Thoracic aorta (tissue), 2 donors: ENCODE data around the gene UGDH. TPM values are rescaled to one million over a fixed set of nuclear protein-coding genes. Genes with fewer than 3 reads are reported as not detected.
"Not testable (repeated sequence)": the region's sequence is repeated elsewhere in the genome, so short reads cannot be mapped to it uniquely, and the experiment has no call there.

Experiments
- ATAC-seq: fragments of 150-250 bp; one replicate; pipeline ENCODE4 v1.8.0; 2017; ENCODE audit warnings: low read depth; ENCODE audit not compliant: insufficient number of reproducible peaks, low FRiP score
- DNase-seq: peaks from one replicate; pipeline ENCODE4 v3.0.0-alpha.2; 2020; ENCODE audit warnings: low spot score
- H3K27ac ChIP-seq, 2 donors: fragments of 200-600 bp; sonication (generic); 1 replicate in 1 of 2; 2 replicates in 1 of 2; pipeline ENCODE4 v1.5.1; 2016; ENCODE audit warnings: mild to moderate bottlenecking in 2 of 2, moderate library complexity in 2 of 2
- H3K27me3 ChIP-seq: fragments of 200-600 bp; sonication (generic); replicated peaks from 2 replicates; pipeline ENCODE4 v1.6.0; 2016; ENCODE audit warnings: mild to moderate bottlenecking; ENCODE audit not compliant: insufficient read depth
- H3K36me3 ChIP-seq: fragments of 200-600 bp; sonication (generic); one replicate; pipeline ENCODE4 v1.5.1; 2016
- H3K4me1 ChIP-seq, 2 donors: fragments of 200-600 bp; sonication (generic); 1 replicate in 1 of 2; 2 replicates in 1 of 2; pipeline versions ENCODE4 v1.5.1 to v1.6.0; 2016; ENCODE audit warnings: low read depth in 2 of 2, mild to moderate bottlenecking in 1 of 2; ENCODE audit not compliant: control insufficient read depth in 1 of 2
- H3K4me3 ChIP-seq: fragments of 200-600 bp; sonication (generic); 2 replicates; pipeline ENCODE4 v1.5.1; 2016; ENCODE audit warnings: mild to moderate bottlenecking
- H3K9me3 ChIP-seq: fragments of 200-600 bp; sonication (generic); 2 replicates; pipeline ENCODE4 v1.5.1; 2016
- total RNA-seq, 2 donors: library from RNA; depleted of rRNA; stranded (reverse); fragments of >200 nt; gene quantifications; one replicate each; pipeline versions ENCODE4 v1.1.0 to v1.2.3, GENCODE V29; 2016
- TF ChIP-seq, protein P1 (sequence below): fragments of 200-600 bp; sonication (generic); IDR thresholded peaks from one replicate; pipeline ENCODE4 v1.5.1; 2019; ENCODE audit warnings: antibody characterized with exemption

The UGDH gene
- total RNA-seq, 2 donors from 2014 or later, result 103 to 736 TPM

DNA sequence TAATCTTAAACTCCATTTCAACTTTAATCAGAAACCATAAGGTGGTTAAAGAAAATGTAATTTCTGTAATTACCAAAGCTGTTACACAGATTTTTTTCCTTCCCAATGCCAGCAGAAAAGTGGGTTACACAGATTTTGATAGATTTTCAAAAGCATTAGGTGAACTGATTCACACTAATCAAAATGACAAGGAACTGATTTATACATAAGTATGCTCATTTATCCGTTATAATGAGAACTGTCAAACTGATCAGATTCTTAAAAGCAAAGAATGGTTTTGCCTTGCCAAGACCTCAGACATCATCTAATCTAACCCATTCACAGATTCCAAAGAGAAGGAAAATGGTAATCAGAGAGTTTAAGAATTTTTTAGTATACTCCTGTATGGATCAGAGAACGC lies 5.2 kb downstream of the UGDH start:
- Histone ChIP-seq H3K27me3 (no peaks in the 10 kb centered on the region), H3K4me1 (peaks cover 15 to 34% of the 10 kb centered on the region in 2 donors), H3K9me3 (no peaks in the 10 kb centered on the region), H3K27ac (peak overlapping the region in 1 of 2 donors; percentile 12), H3K36me3 (peaks cover 16% of the 10 kb centered on the region), H3K4me3 (peak overlapping the region; percentile 25)
- TF ChIP-seq, protein P1, sequence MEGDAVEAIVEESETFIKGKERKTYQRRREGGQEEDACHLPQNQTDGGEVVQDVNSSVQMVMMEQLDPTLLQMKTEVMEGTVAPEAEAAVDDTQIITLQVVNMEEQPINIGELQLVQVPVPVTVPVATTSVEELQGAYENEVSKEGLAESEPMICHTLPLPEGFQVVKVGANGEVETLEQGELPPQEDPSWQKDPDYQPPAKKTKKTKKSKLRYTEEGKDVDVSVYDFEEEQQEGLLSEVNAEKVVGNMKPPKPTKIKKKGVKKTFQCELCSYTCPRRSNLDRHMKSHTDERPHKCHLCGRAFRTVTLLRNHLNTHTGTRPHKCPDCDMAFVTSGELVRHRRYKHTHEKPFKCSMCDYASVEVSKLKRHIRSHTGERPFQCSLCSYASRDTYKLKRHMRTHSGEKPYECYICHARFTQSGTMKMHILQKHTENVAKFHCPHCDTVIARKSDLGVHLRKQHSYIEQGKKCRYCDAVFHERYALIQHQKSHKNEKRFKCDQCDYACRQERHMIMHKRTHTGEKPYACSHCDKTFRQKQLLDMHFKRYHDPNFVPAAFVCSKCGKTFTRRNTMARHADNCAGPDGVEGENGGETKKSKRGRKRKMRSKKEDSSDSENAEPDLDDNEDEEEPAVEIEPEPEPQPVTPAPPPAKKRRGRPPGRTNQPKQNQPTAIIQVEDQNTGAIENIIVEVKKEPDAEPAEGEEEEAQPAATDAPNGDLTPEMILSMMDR, result no peak
- DNase-seq, result no peak
- no peak for ATAC-seq

DNA sequence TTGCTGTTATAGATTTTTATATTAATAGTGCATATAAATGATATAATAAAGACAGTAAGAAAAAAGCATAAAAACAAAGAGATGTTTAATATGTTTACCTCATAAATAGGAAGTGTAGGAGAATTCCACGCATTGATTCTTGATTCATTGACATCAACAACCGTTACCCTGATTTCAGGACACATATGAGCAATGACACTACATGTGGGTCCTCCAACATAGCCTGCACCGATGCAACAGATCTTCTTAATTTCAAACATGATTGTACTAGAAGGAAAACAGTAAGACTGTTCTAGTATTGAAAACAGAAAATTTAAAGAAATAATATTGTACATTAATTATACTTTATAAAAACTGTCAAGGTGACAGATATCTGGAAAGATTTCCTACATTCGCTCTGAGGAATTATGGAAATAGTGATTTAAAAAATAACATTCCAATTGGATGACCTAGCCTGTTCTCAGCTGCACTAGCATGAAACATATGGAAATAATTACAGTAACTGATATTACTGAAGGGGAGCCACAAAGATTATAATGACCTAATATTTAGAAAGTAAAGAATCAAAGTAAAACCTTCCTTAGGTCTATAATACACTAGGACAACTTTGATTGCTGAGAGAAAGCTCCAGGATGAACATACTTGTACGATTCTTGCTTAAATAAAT lies 5.9 kb downstream of the UGDH start:
- peaks cover 16% of the 10 kb centered on the region for H3K36me3 ChIP-seq
- DNase-seq, result no peak
- H3K4me3 ChIP-seq, result peak overlapping the region; percentile 25
- H3K27ac ChIP-seq, result peak overlapping the region in 1 of 2 donors; percentile 12
- ATAC-seq, result no peak
- TF ChIP-seq, protein P1, result no peak
- peaks cover 15 to 33% of the 10 kb centered on the region in 2 donors for H3K4me1 ChIP-seq
- no peaks in the 10 kb centered on the region for H3K27me3 ChIP-seq
- no peaks in the 10 kb centered on the region for H3K9me3 ChIP-seq

DNA sequence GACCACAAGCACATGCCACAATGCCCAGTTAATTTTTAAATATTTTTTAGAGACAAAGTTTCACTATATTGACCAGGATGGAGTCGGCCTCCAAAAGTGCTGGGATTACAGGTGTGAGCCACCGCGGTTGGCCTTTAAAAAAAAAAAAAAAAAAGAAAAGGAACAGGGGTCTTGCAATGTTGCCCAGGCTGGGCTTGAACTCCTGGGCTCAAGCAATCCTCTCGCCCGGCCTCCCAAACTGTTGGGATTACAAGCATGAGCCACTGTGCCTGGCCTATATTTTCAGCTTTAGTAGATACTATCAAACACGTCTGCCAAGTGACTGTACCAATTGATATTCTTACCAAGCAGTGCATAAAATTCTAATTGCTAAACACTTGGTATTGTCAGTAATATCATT lies 8.8 kb downstream of the UGDH start:
- Histone ChIP-seq H3K9me3 (no peaks in the 10 kb centered on the region), H3K4me3 (no peak overlapping the region), H3K4me1 (peaks cover 12 to 15% of the 10 kb centered on the region in 2 donors), H3K27me3 (no peaks in the 10 kb centered on the region), H3K27ac (no peak overlapping the region), H3K36me3 (peaks cover 18% of the 10 kb centered on the region)
- ATAC-seq (no peak), DNase-seq (no peak)
- TF ChIP-seq, protein P1, result no peak

DNA sequence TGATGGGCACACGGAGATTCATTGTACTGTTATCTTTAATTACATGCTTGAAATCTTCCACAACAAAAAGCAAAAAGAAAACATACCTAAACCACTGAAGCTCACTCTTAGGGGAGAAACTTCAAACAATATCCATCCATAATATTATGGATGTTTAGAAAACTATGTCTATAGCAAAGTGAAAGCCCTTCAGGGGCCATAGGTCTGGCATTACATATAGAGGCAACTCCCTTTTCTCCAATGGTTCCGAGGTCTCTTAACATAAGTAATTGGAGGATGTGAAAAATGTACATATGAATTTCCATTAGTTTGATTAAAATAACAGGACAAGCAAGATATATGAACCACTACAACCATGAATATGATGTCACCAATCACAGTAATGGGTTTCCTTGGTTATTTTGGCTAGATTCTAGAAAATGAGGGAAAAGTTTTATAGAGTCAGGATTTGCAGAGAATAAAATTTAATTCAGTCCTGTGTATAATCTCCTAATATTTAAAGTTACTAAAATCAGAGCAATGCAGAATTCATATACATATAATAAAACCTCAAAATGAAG lies 10.8 kb downstream of the UGDH start:
- Histone ChIP-seq H3K9me3 (no peaks in the 10 kb centered on the region), H3K27ac (no peak overlapping the region), H3K4me1 (peaks cover under 1 to 2% of the 10 kb centered on the region in 2 donors), H3K4me3 (no peak overlapping the region), H3K27me3 (no peaks in the 10 kb centered on the region), H3K36me3 (peaks cover 36% of the 10 kb centered on the region)
- TF ChIP-seq, protein P1, result no peak
- DNase-seq (no peak), ATAC-seq (no peak)

DNA sequence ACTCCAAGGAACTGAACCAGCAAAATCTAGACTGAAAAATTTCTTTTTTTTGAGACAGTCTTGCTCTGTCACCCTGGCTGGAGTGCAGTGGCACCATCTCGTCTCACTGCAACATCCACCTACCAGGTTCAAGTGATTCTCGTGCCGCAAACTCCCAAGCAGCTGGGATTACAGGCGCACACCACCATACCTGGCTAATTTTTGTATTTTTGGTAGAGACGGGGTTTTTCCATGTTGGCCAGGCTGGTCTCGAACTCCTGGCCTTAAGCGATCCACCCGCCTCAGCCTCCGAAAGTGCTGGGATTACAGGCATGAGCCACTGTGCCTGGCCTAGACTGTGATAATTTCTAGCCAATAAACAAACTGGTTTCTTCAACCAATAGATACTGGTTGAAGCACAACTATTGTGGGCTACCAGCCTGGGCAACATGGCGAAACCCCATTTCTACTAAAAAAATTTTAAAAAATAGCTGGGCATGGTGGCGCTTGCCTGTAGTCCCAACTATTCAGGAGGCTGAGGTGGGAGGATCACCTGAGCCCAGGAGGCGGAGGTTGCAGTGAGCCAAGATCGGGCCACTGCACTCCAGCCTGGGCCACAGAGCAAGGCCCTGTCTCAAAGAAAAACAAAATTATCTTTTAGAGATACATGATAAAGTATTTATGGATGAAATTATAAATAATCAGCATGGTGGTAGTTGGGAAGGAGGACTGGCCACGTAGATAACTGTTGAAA lies 11.4 kb downstream of the UGDH start:
- not testable (repeated sequence) for H3K27ac ChIP-seq, ATAC-seq, H3K4me3 ChIP-seq, H3K9me3 ChIP-seq, DNase-seq, H3K27me3 ChIP-seq, H3K4me1 ChIP-seq
- H3K36me3 ChIP-seq, result peaks cover 36% of the 10 kb centered on the region
